Activated CD4-positive, alpha-beta T cell treated with anti-CD3 and anti-CD28 coated beads, Interleukin-2, amount 10 ng/mL, durations not matched to agents 24 days and 14 days (primary cell): Measurements from ENCODE around the gene PNPLA1. TPM values are rescaled to one million over a fixed set of nuclear protein-coding genes. Genes with fewer than 3 reads are reported as not detected.

Experiments
- DNase-seq: peaks from one replicate; pipeline ENCODE4 v3.0.0; 2022
- H3K27ac Mint-ChIP-seq: one replicate; pipeline ENCODE4 v1.8.0; 2022; ENCODE audit warnings: mild to moderate bottlenecking, mixed read lengths
- H3K27me3 Mint-ChIP-seq: one replicate; pipeline ENCODE4 v1.8.0; 2022; ENCODE audit warnings: mixed read lengths
- H3K36me3 Mint-ChIP-seq: one replicate; pipeline ENCODE4 v1.8.0; 2022; ENCODE audit warnings: low read depth, mild to moderate bottlenecking, mixed read lengths
- H3K4me1 Mint-ChIP-seq: one replicate; pipeline ENCODE4 v1.8.0; 2021; ENCODE audit warnings: mixed read lengths
- H3K4me3 Mint-ChIP-seq: one replicate; pipeline ENCODE4 v1.8.0; 2022; ENCODE audit warnings: mild to moderate bottlenecking, moderate library complexity, mixed read lengths
- H3K9me3 Mint-ChIP-seq: one replicate; pipeline ENCODE4 v1.8.0; 2021; ENCODE audit warnings: mixed read lengths
- intact Hi-C: fragments of 100-400 bp; cut with micrococcal nuclease; formaldehyde crosslinking; loops from one replicate; pipeline ENCODE4 v1.15.1; 2023
- total RNA-seq: library from RNA; stranded (reverse); gene quantifications from 2 replicates; pipeline ENCODE4 v1.2.3, GENCODE V29; 2022

PNPLA1 gene
- total RNA-seq, 1 donor from 2014 or later, result not detected

- H3K9me3 Mint-ChIP-seq, result no peaks in the 10 kb centered on the region
- H3K27ac Mint-ChIP-seq, result no peak overlapping the region
- no peaks in the 10 kb centered on the region for H3K36me3 Mint-ChIP-seq
- intact Hi-C loops, result no loop called here
- peaks cover 24% of the 10 kb centered on the region for H3K27me3 Mint-ChIP-seq
- no peak for DNase-seq
- no peaks in the 10 kb centered on the region for H3K4me1 Mint-ChIP-seq
- no peak overlapping the region for H3K4me3 Mint-ChIP-seq
Observed at GRCh38 chr6:36265744-36266143, 4.1 kb upstream of the PNPLA1 start.

GRCh38 chr6:36266913-36267644, 2.8 kb upstream of the PNPLA1 start:
- intact Hi-C loops, result no loop called here
- H3K36me3 Mint-ChIP-seq, result no peaks in the 10 kb centered on the region
- no peaks in the 10 kb centered on the region for H3K4me1 Mint-ChIP-seq
- peaks cover 16% of the 10 kb centered on the region for H3K27me3 Mint-ChIP-seq
- H3K9me3 Mint-ChIP-seq, result no peaks in the 10 kb centered on the region
- DNase-seq, result no peak
- H3K4me3 Mint-ChIP-seq, result no peak overlapping the region
- H3K27ac Mint-ChIP-seq, result no peak overlapping the region

- H3K4me3 Mint-ChIP-seq, result no peak overlapping the region
- peaks cover 12% of the 10 kb centered on the region for H3K27me3 Mint-ChIP-seq
- no peak overlapping the region for H3K27ac Mint-ChIP-seq
- no peaks in the 10 kb centered on the region for H3K4me1 Mint-ChIP-seq
- intact Hi-C loops, result no loop called here
- H3K9me3 Mint-ChIP-seq, result no peaks in the 10 kb centered on the region
- H3K36me3 Mint-ChIP-seq, result no peaks in the 10 kb centered on the region
- no peak for DNase-seq
Observed at GRCh38 chr6:36267731-36268477, 2.0 kb upstream of the PNPLA1 start.

GRCh38 chr6:36268478-36269275, 1.2 kb upstream of the PNPLA1 start:
- no peak for DNase-seq
- Mint-ChIP-seq H3K27me3 (peaks cover 11% of the 10 kb centered on the region), H3K36me3 (no peaks in the 10 kb centered on the region), H3K27ac (no peak overlapping the region), H3K4me1 (no peaks in the 10 kb centered on the region), H3K4me3 (no peak overlapping the region), H3K9me3 (no peaks in the 10 kb centered on the region)
- intact Hi-C loops, result no loop called here

- H3K4me3 Mint-ChIP-seq, result no peak overlapping the region
- no peaks in the 10 kb centered on the region for H3K4me1 Mint-ChIP-seq
- no peaks in the 10 kb centered on the region for H3K36me3 Mint-ChIP-seq
- intact Hi-C loops, result no loop called here
- peaks cover 19% of the 10 kb centered on the region for H3K27me3 Mint-ChIP-seq
- H3K27ac Mint-ChIP-seq, result no peak overlapping the region
- H3K9me3 Mint-ChIP-seq, result no peaks in the 10 kb centered on the region
- DNase-seq, result no peak
Observed at GRCh38 chr6:36272234-36272633, 2.4 kb downstream of the PNPLA1 start.

GRCh38 chr6:36273067-36273466, 3.2 kb downstream of the PNPLA1 start:
- H3K4me1 Mint-ChIP-seq, result no peaks in the 10 kb centered on the region
- no peak for DNase-seq
- H3K27me3 Mint-ChIP-seq, result peaks cover 21% of the 10 kb centered on the region
- H3K36me3 Mint-ChIP-seq, result no peaks in the 10 kb centered on the region
- intact Hi-C loops, result no loop called here
- H3K9me3 Mint-ChIP-seq, result no peaks in the 10 kb centered on the region
- no peak overlapping the region for H3K27ac Mint-ChIP-seq
- H3K4me3 Mint-ChIP-seq, result no peak overlapping the region

- H3K9me3 Mint-ChIP-seq, result no peaks in the 10 kb centered on the region
- no peaks in the 10 kb centered on the region for H3K36me3 Mint-ChIP-seq
- intact Hi-C loops, result no loop called here
- H3K4me3 Mint-ChIP-seq, result no peak overlapping the region
- peaks cover 28% of the 10 kb centered on the region for H3K27me3 Mint-ChIP-seq
- H3K27ac Mint-ChIP-seq, result no peak overlapping the region
- no peaks in the 10 kb centered on the region for H3K4me1 Mint-ChIP-seq
- no peak for DNase-seq
Observed at GRCh38 chr6:36273802-36274514, 4.1 kb downstream of the PNPLA1 start.

GRCh38 chr6:36276581-36277536, 7.0 kb downstream of the PNPLA1 start:
- Mint-ChIP-seq H3K36me3 (no peaks in the 10 kb centered on the region), H3K27me3 (peaks cover 44% of the 10 kb centered on the region), H3K9me3 (no peaks in the 10 kb centered on the region), H3K4me1 (no peaks in the 10 kb centered on the region), H3K4me3 (no peak overlapping the region), H3K27ac (no peak overlapping the region)
- intact Hi-C loops, result no loop called here
- no peak for DNase-seq

- H3K4me3 Mint-ChIP-seq, result no peak overlapping the region
Observed at GRCh38 chr6:36277946-36278470, 8.1 kb downstream of the PNPLA1 start.

GRCh38 chr6:36280467-36280866, 10.6 kb downstream of the PNPLA1 start:
- no peaks in the 10 kb centered on the region for H3K4me1 Mint-ChIP-seq
- no peak overlapping the region for H3K27ac Mint-ChIP-seq
- no peaks in the 10 kb centered on the region for H3K9me3 Mint-ChIP-seq
- no peak overlapping the region for H3K4me3 Mint-ChIP-seq
- H3K36me3 Mint-ChIP-seq, result no peaks in the 10 kb centered on the region
- H3K27me3 Mint-ChIP-seq, result peaks cover 58% of the 10 kb centered on the region
- intact Hi-C loops, result no loop called here
- no peak for DNase-seq

More at GRCh38 chr6:36277946-36278470, 8.1 kb downstream of the PNPLA1 start:
- no peaks in the 10 kb centered on the region for H3K4me1 Mint-ChIP-seq
- H3K27me3 Mint-ChIP-seq, result peaks cover 48% of the 10 kb centered on the region
- no peaks in the 10 kb centered on the region for H3K36me3 Mint-ChIP-seq
- intact Hi-C loops, result no loop called here
- DNase-seq, result no peak
- H3K9me3 Mint-ChIP-seq, result no peaks in the 10 kb centered on the region
- H3K27ac Mint-ChIP-seq, result no peak overlapping the region

GRCh38 chr6:36280983-36281382, 11.1 kb downstream of the PNPLA1 start:
- Mint-ChIP-seq H3K9me3 (no peaks in the 10 kb centered on the region), H3K36me3 (no peaks in the 10 kb centered on the region), H3K4me3 (no peak overlapping the region), H3K27me3 (peaks cover 63% of the 10 kb centered on the region), H3K4me1 (peaks cover 3% of the 10 kb centered on the region), H3K27ac (no peak overlapping the region)
- no peak for DNase-seq
- intact Hi-C loops, result no loop called here

GRCh38 chr6:36283608-36284007, 13.7 kb downstream of the PNPLA1 start:
- no peak overlapping the region for H3K4me3 Mint-ChIP-seq
- H3K9me3 Mint-ChIP-seq, result no peaks in the 10 kb centered on the region
- no peak overlapping the region for H3K27ac Mint-ChIP-seq
- intact Hi-C loops, result no loop called here
- H3K4me1 Mint-ChIP-seq, result peaks cover 8% of the 10 kb centered on the region
- no peak for DNase-seq
- H3K27me3 Mint-ChIP-seq, result peaks cover 59% of the 10 kb centered on the region
- H3K36me3 Mint-ChIP-seq, result no peaks in the 10 kb centered on the region
